Measurements from ENCODE around the gene MIS12.
A peak's percentile ranks its signal among the peaks of the same experiment; 100 is the strongest.

The MIS12 gene

DNA sequence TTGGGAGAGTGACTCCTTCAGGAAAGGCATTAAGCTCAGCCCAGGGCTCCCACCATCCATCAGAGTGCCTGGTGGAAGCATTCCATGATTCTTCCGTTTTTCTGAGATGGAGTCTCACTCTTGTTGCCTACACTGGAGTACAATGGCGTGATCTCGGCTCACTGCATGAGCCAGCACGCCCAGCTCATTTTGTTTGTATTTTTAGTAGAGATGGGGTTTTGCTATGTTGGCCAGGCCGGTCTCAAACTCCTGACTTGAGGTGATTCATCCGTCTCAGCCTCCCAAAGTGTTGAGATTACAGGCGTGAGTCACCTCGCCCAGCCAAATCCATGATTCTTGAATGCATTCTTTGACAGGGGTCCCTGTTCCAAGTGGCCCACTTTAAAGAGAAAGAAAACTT is 23.1 kb downstream of the MIS12 start:
- TF ChIP-seq, protein P1, sequence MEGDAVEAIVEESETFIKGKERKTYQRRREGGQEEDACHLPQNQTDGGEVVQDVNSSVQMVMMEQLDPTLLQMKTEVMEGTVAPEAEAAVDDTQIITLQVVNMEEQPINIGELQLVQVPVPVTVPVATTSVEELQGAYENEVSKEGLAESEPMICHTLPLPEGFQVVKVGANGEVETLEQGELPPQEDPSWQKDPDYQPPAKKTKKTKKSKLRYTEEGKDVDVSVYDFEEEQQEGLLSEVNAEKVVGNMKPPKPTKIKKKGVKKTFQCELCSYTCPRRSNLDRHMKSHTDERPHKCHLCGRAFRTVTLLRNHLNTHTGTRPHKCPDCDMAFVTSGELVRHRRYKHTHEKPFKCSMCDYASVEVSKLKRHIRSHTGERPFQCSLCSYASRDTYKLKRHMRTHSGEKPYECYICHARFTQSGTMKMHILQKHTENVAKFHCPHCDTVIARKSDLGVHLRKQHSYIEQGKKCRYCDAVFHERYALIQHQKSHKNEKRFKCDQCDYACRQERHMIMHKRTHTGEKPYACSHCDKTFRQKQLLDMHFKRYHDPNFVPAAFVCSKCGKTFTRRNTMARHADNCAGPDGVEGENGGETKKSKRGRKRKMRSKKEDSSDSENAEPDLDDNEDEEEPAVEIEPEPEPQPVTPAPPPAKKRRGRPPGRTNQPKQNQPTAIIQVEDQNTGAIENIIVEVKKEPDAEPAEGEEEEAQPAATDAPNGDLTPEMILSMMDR (IDR thresholded peaks at IDR 0.05; ENCODE audit: low read depth, low read length), result no peak
- DNase-seq (ENCODE audit: extremely low read depth, low read depth), result no peak

DNA sequence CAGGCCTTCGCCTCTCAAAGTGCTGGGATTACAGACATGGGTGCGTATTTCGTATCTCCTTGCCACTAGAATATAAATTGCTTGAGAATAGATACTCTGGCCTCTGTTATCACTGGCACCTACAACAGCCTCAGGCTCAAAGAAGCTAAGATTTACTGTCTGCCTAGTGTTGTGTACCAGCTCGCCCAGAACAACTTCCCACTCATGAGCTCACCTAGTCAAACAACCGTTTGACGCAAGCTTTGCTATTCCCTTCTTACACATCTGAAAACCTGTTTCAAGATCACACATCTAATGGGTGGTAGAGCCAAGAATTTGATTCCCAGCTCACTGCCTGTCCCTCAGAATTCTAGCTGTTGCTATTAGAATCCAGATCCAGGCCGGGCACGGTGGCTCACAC is 24.4 kb downstream of the MIS12 start:
- TF ChIP-seq, protein P1 (IDR thresholded peaks at IDR 0.05; ENCODE audit: low read depth, low read length), result no peak
- no peak for DNase-seq (ENCODE audit: extremely low read depth, low read depth)

DNA sequence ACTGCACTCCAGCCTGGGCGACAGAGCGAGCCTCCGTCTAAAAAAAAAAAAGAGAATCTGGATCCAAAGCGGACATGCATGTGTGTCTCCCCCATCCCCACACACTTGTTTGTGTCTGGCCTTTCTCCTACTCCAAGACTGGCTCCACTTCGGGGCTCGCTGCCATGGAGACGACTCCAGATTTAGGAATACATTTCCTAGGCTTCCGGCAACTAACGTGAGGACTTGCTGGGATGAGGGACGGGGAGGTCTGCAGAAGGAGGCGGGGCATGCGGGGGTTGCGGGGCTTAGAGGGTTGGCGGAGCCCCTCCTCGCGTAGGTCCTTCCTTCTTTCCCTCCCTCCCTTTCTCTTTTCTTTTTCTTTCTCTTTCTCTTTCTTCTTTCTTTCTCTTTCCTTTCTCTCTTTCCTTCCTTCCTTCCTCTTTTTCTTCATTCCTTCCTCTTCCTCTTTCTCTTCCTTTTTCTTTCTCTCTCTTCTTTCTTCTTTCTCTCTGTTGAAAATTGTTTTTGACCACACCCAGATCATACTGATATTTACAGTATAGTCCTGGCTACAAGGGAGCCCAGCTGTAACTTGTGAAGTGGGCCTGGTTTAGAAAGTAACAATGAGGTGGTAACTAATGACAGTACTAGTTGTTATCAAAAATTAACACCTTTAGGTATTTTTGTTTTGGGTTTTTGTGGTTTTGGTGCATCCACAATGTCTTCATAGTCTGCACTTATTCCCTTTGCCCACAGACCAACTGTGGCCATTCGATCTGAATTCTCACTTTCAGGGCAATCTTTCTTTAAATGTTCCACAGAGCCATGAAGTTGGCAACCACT is 25.2 kb downstream of the MIS12 start:
- no peak for DNase-seq (ENCODE audit: extremely low read depth, low read depth)
- TF ChIP-seq, protein P1 (IDR thresholded peaks at IDR 0.05; ENCODE audit: low read depth, low read length), result no peak

DNA sequence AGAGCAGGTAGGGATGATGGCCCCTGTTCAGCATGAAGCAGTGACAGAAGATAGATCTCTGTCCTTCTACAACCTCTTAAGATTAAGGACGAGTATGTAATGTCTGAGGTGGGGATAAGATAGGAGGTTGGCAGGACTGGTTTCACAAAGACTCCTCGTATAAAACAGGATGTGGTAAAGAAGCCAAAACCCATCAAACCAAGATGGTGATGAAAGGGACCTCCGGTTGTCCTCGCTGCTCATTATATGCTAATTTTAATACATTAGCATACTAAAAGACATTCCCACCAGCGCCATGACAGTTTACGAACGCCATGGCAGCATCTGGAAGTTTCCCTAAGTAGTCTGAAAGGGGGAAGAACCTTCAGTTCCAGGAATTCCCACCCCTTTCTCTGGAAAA is 27.3 kb downstream of the MIS12 start:
- TF ChIP-seq, protein P1 (IDR thresholded peaks at IDR 0.05; ENCODE audit: low read depth, low read length), result no peak
- DNase-seq (ENCODE audit: extremely low read depth, low read depth), result no peak

DNA sequence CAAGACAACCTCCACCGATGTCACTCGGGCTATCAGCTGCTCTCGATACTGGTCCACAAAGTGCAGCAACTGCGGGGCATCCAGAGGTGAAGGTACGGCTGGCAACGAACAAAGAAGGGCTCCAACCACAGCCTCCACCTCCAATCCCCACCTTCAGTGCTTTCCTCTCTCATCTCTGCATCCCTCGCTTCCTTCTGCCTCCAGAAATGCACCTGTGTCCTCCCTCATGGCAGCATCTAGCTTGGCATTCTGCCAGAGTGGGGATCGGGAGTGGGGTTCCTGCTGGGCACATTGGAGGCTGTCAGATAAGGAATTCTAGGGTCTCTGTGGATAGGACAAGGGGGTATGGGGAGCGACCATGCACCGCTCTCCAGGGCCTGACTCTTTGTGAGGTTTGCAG is 28.6 kb downstream of the MIS12 start:
- DNase-seq (ENCODE audit: extremely low read depth, low read depth), result no peak
- TF ChIP-seq, protein P1 (IDR thresholded peaks at IDR 0.05; ENCODE audit: low read depth, low read length), result no peak

DNA sequence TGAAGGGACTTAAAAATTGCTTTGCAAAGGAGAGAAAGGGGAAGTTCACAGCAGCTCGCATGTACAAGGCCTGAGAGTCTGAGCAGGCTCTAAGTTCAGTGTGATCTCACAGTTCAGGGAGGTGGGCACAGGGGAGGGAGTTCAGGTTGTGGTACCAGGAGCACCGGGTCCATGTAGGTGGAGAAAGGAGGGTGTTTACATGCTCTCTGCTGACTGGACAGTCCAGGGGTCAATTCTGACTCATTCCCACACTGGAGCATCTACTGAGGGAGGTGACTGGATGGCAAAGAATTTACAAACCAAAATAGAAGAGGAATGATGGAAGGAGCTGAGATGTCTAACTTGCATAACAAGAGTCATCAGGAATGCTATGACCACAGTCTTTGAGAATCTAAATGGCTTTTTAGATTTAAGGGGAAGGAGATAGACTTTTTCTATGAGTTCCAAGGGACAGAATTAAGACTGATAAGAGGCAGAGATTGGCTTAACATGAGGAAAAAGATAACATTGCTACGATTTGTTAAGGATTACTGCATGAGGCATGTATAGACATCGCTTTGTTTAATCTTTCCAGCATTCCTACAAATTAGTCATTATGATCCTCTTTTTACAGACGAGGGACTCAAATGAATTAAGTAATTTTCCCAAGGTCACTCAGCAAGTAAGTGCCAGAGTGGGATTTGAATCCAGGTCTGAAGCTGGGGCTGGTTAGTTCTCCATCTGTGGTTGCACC is 29.9 kb downstream of the MIS12 start:
- peak; percentile 74 for DNase-seq (ENCODE audit: extremely low read depth, low read depth)
- TF ChIP-seq, protein P1 (IDR thresholded peaks at IDR 0.05; ENCODE audit: low read depth, low read length), result no peak

DNA sequence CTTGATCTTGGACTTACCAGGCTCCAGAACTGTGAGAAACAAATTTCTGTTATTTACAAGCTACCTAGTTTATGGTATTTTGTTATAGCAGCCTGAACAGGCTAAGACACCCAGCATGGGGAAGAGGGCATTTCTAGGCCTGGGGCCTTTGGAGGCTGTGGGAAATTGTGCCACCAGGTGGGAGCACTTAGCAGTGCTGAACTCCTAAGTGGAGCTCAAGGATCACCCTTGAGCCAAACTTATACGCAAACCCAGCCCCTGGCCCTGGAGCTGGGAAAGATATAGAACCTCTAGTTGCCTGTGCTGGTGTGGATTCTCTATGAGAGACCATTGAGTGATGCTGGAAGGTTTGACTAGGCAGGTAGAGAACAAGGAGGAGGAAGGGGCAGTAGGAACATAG is 36.1 kb downstream of the MIS12 start:
- DNase-seq (ENCODE audit: extremely low read depth, low read depth), result no peak

More for the DNA sequence above, 36.1 kb downstream of the MIS12 start:
- TF ChIP-seq, protein P1 (IDR thresholded peaks at IDR 0.05; ENCODE audit: low read depth, low read length), result no peak
